Measurements from ENCODE around the gene ZZZ3.

- TF ChIP-seq, protein P1, sequence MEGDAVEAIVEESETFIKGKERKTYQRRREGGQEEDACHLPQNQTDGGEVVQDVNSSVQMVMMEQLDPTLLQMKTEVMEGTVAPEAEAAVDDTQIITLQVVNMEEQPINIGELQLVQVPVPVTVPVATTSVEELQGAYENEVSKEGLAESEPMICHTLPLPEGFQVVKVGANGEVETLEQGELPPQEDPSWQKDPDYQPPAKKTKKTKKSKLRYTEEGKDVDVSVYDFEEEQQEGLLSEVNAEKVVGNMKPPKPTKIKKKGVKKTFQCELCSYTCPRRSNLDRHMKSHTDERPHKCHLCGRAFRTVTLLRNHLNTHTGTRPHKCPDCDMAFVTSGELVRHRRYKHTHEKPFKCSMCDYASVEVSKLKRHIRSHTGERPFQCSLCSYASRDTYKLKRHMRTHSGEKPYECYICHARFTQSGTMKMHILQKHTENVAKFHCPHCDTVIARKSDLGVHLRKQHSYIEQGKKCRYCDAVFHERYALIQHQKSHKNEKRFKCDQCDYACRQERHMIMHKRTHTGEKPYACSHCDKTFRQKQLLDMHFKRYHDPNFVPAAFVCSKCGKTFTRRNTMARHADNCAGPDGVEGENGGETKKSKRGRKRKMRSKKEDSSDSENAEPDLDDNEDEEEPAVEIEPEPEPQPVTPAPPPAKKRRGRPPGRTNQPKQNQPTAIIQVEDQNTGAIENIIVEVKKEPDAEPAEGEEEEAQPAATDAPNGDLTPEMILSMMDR (IDR thresholded peaks at IDR 0.05 in 4 of 5, conservative IDR thresholded peaks at IDR 0.05 in 1 of 5): no peak
- no peak for TF ChIP-seq POLR2A (IDR thresholded peaks at IDR 0.05)
These were observed 33.6 kb upstream of the ZZZ3 start for GRCh38 chr1:77716065-77716464.
